ENCODE data around the gene MOAP1.
A peak's percentile ranks its signal among the peaks of the same experiment; 100 is the strongest.
"Not testable (repeated sequence)": the region's sequence is repeated elsewhere in the genome, so short reads cannot be mapped to it uniquely, and the experiment has no call there.

MOAP1 gene

DNA sequence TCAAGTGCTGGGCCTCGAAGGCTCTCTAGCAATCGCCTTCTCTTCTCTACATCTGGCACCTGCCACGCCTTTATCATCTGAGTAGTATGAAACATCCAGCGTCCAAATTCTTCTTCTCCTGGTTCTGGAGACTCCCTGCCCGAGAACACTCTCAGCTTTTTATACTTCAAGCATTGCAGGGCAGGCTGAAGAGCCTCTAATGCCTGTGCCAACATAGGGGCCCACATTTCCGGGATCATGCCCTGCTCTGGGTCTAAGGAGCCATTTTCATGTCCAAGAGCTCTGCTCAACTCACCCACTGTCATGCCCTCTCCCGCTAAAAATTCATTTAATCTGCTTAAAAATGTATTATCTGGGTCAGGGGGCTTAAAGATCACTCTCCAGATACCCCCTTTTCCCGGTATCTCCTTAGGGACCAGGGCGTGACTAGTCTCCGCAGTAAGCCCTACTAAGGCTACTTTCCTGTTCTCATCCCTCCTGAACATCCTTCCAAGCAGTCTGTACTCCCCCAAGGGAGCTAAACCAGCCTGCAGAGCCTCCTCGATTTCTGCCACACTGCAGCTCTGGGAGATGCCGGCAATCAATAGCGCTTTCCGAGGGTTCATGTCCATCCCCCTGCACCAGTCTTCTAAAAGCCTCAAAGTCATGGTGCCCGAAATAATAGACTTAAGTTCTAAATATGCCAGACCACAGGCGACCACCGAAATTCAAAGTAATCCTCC, 940 bp downstream of the MOAP1 start:
- DNase-seq, result no peak

DNA sequence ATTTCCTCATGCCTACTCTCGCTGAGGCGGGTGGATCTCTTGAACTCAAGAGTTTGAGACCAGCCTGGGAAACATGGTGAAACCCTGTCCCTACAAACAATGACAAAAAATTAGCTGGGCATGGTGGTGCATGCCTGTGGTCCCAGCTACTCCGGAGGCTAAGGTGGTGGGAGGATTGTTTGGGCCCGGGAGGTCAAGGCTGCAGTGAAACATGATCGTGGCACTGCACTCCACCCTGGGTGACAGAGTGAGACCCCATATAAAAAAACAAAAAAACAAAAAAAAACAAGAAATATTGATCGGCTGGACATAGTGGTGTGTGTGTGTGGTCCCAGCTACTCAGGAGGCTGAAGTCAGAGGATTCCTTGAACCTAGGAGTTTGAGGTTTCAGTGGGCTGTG, 9.2 kb downstream of the MOAP1 start:
- DNase-seq, result no peak

DNA sequence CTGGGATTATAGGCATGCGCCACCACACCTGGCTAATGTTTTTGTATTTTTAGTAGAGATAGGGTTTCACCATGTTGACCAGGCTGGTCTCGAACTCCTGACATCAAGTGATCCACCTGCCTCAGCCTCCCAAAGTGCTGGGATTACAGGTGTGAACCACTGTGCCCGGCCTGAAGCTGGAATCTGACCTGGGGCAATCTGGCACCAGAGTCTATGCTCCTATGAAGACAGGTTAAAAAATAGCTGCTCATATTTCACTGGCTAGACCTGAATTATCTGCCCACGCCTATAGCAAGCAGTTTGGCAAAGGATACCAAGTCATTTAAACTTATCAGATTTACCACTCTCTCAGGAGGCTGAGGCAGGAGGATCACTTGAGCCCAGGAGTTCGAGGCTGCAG, 10.0 kb downstream of the MOAP1 start:
- not testable (repeated sequence) for DNase-seq

DNA sequence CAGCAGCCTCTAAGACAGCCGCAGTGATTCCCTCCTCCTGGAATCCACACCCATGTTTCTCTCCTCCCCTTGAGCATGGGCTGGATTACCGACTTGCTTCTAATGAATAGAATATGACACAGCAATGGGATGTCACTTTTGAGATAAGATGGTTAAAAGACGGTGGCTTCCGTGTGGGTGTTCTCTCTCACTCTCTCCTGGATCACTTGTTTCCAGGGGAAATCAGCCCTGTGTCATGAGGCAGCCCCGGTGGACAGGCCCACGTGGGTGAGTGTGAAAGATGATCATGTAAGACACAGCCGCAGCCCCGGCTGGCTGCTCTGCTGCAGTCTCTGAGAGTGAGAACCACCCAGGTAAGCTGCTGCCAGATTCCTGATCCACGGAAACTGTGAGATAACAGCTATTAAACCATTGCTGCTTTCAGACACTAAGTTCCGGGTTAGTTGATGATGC, 10.7 kb downstream of the MOAP1 start:
- DNase-seq, result no peak

DNA sequence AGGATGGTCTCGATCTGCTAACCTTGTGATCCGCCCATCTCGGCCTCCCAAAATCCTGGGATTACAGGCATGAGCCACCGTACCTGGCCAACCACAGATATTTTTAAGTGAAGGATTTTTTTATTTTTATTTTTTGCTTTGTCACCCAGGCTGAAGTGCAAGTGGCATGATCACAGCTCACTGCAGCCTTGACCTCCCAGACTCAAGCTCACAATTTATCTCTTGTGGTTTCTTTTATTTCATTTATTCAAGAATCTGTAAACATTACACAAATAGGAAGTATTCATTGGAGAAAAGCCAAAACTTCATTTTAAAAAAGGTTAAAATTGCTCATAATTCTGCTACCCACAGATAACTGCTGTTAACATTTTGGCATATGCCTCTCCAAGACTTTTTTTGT, 13.3 kb downstream of the MOAP1 start:
- DNase-seq, result no peak

DNA sequence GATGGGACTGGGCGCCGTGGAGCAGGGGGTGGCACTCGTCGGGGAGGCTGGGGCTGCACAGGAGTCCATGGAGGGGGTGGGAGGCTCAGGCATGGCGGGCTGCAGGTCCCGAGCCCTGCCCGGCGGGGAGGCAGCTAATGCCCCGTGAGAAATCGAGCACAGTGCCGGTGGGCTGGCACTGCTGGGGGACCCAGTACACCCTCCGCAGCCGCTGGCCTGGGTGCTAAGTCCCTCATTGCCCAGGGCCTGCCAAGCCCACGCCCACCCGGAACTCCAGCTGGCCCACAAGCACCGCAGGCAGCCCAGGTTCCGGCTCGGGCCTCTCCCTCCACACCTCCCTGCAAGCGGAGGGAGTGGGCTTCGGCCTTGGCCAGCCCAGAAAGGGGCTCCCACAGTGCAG, 14.6 kb downstream of the MOAP1 start:
- DNase-seq, result not testable (repeated sequence)

DNA sequence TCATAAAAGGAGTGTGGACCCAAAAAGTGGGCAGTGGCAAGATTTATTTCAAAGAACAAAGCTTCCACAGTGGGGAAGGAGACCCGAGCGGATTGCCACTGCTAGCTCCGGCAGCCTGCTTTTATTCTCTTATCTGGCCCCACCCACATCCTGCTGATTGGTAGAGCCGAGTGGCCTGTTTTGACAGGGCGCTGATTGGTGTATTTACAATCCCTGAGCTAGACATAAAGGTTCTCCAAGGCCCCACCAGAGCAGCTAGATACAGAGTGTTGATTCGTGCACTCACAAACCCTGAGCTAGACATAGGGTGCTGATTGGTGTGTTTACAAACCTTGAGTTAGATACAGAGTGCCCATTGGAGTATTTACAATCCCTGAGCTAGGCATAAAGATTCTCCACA, 15.1 kb downstream of the MOAP1 start:
- DNase-seq, result not testable (repeated sequence)

DNA sequence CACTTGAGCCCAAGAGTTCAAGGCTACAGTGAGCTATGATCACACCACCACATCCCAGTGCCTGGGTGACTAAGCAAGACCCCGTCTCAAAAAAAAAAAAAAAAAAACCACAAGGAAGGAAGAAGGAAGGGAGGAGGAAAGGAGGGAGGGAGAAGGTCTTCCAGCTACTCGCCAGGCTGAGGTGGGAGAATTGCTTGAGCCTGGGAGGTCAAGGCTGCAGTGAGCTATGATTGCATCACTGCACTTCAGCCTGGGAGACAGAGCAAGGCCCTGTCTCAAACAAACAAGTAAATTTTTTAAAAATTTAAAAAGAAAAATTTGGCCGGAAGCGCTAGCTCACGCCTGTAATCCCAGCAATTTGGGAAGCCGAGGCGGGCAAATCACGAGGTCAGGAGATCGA, 16.1 kb downstream of the MOAP1 start:
- DNase-seq, result not testable (repeated sequence)

DNA sequence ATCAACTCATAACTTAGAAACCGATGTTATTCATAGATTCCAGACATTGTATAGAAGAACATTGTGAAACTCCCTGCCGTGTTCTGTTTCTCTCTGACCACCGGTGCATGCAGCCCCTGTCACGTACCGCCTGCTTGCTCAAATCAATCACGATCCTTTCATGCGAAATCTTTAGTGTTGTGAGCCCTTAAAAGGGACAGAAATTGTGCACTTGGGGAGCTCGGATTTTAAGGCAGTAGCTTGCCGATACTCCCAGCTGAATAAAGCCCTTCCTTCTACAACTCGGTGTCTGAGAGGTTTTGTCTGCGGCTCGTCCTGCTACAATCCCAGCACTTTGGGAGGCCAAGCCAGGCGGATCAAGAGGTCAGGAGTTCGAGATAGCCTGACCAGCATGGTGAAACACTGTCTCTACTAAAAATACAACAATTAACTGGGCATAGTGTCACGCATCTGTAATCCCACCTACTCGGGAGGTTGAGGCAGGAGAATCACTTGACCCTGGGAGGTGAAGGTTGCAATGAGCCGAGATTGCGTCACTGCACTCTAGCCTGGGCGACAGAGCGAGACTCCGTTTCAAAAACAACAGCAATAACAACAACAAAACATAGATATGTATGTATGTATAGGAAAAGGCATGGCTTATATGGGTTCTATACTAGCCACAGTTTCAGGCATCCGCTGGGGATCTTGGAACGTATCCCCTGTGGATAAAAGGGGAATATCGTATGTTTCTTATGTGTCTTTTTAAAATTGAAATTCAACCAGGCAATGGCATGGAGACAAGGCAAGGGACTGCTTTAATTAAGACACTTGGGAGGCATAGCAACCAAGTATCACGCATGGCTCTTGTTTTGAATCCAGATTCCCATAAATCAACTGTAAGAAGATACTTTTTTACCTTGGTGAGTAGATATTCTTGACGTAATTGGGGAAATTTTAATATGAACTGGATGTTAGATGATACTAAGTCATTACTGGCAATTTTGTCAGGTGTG, 19.1 kb downstream of the MOAP1 start:
- DNase-seq, result not testable (repeated sequence)

DNA sequence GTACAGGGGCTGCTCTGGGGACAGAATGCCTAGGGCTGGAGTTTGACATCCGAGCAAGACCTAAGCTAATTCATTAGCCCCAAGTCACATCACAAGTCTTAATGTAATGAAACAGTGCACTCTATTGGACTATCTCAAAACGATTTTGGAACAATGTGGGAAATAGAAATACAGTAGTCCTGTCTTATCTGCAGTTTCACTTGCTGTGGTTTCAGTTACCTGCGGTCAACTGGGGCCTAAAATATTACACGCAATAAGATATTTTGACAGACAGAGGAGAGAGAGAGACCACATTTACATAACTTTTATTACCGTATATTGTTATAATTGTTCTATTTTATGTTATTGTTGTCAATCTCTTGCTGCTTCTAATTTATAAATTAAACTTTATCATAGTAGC, 21.1 kb downstream of the MOAP1 start:
- no peak for DNase-seq

DNA sequence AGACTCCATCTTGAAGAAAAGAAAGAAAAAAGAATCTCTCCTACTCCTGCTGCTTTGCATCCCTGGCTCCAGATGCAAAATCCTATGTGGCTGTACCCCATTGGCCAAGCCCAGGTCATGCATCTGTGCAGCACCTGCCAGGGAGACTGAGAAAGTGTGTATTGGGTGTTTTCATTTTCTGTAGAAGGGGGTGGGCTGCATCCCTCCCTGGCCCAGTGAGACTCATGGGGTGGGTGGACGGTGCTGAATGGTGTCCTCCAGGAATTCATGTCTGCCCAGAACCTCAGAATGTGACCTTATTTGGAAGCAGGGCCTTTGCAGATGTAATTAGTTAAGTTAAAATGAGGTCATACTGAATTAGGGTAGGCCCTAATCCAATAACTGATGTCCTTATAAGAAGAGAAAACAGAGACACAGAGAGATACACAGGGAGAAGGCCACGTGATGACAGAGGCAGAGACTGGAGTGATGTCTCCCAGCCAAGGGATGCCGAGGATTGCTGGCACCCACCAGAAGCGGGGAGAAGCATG, 23.2 kb downstream of the MOAP1 start:
- no peak for DNase-seq

DNA sequence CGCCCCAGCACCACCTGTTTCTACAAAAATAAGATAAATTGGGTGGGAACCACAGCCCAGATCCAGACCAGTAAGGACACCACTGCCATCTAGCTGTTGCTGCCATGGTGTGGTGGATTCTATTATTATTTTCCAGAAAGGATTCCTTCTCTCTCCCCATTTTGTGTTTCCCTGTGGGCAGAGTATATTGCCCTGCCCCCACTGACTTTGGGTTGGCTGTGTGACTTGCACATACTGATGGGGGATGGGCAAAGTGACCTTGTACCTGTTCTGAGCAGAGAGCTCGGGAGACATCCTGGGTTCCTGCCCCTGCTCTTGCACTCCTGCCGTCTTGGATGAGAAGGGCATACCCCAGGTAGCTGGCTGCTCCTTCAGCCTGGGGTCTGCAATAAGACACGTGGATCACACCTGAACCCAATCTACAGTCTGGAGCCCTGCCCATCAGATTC, 24.3 kb downstream of the MOAP1 start:
- peak; percentile 24 to 54 for DNase-seq

DNA sequence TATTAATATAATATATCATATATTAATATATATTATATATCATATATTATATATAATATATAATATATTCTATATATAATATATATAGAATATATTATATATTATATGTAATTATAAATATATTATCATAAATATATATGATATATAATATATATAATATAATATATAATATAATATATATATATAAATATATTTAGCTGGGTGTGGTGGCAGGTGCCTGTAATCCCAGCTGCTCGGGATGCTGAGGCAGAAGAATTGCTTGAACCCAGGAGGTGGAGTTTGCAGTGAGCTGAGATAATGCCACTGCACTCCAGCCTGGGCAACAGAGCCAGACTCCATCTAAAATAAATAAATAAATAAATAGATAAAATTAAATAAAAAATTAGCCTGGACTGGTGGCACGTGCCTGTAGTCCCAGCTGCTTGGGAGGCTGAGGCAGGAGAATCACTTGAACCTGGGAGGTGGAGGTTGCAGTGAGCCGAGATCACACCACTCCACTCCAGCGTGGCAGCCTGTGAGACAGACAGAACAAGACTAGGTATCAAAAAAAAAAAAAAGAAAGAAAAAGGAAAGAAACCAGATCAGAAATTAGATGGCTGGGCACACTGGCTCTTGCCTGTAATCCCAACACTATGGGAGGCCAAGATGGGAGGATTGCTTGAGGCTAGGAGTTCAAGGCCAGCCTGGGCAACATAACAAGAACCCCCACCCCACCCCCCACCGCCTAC, 24.9 kb downstream of the MOAP1 start:
- not testable (repeated sequence) for DNase-seq

DNA sequence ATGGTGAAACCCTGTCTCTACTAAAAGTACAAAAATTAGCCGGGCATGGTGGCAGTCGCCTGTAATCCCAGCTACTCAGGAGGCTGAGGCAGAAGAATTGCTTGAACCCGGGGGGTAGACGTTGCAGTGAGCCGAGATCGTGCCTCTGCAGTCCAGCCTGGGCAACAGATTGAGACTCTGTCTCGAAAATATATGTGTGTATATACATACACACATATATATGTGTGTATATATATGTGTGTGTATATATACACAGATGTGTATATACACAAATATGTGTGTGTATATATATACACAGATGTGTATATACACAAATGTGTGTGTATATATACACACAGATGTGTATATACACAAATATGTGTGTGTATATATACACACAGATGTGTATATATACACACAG, 26.3 kb downstream of the MOAP1 start:
- not testable (repeated sequence) for DNase-seq

DNA sequence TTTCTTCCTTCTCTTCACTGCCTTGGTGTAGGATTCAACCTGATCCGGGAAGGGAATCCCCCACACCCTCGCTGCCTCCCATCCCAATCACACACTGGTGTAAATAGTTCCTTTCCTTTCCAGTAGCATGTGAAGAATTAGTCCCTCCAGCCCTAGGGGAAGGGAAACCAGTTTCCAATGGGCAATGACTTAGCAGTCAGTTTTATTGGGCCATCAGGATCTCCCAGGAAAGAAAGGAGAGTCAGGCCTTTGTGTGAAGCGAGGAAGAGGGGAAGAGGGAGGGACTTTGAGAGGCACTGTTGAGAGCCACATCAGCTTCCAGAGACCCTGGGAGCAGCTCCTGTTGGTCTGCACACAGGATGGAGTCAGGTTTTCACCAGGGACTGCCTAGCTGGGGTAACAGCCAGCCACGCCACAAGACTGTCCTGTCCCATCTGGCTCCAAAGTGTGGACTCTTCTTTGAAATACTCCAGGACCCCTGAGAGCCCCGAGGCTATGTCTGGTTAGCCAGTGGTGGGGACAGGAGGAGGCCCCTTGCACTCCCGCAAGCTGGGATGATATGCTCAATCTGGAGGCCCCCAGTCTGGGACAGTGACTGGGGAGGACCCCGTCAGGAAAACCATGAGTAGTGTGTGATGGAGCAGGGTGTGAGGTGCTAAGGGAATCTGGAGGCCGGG, 27.9 kb downstream of the MOAP1 start:
- no peak for DNase-seq

DNA sequence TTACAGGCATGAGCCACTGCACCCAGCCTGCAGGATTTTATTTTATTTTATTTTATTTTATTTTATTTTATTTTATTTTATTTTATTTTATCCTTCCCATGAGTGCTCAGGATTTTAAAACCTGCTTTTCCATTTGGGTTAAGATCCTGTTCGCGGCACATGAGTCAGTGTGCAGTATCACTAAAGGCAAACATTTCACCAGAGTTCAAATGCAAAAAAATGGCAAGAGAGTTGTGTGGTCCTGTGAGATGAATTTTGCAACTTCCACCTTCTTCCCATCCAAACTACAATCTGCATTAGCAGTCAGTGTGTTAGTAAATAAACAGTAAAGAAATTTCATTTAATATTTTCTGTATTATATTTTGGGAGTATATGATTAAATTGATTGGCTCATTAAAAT, 29.0 kb downstream of the MOAP1 start:
- DNase-seq, result no peak

DNA sequence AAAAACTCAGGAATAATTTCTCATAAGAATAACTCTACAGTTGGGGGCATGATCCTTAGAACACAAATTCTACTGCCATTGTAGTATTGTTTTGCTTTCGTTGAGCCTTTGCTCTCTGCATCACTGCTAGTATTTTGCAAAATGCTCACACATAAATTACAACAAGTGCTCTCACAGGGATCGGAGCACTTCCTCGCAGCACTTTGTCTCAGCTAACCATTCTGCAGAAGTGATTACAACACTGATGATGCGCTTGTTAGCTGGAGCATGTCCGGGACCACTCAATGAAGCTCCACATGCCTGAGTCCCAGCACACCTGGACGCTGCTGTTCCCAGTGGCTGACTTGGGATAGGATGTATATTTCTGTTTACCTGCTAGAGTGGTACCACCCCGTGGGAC, 31.6 kb downstream of the MOAP1 start:
- DNase-seq, result no peak

DNA sequence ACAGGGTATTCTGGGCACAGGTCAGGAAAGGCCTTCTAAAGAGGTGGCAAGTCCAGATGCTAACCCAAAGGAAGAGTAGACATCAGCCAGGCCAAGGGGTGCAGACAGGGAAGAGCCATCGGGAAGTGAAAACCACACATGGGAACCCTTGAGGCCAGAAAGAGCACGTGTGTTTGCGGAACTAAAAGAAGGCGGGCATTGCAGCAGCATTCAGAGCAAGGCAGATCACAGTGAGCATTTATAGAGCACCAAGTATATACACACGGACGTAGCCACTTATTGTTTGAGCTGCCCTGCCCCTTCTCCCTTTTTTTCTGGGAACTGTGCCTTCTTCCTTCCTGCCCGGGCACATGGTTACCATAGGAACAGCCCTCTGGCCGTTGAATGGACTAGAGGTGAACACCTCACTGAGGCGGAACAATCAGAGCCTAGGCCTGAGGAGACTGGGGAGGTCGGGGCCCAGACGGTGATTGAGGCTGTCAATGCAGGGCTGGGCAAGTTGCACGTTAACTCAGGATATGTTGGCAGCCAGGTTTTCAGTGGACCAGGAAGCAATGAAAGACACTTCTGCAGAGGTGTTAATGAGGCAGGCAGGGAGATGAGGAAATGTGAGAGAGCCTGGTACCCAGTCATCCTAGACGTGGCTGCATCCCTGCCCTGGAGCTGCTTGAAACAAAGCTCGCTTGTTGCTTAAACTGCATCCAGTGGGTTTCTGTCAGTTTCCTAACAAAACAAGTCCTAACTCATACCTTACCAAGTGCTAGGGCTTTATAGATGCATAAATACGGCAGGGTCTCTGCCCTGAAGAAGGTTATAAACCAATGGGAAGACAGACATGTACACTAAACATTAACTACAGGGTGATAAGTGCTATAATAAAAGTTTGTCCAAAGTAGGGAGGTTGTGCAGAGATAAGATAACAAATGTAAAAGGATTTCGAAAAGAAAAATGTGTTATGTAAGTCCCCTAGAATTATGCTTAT, 34.2 kb downstream of the MOAP1 start:
- DNase-seq, result no peak

DNA sequence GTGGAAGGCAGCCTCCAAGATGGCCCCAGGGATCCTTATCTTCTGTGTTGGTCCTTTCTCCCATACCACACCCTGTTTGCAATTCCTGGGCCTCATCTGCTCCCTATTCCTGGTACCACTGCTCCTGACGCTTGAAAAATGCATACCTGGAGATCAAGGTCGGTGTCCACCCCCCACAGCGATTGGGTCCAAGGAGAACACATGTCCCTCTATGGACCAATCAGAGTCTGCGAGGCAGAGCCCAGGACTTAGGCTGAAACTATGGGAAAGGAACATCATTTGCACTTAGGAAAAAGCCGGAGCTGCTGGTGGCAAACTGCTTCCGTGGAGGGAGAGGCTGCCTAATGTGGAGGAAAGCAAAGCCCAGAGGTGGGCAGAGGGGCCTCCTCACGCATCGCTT, 35.7 kb downstream of the MOAP1 start:
- DNase-seq, result no peak

DNA sequence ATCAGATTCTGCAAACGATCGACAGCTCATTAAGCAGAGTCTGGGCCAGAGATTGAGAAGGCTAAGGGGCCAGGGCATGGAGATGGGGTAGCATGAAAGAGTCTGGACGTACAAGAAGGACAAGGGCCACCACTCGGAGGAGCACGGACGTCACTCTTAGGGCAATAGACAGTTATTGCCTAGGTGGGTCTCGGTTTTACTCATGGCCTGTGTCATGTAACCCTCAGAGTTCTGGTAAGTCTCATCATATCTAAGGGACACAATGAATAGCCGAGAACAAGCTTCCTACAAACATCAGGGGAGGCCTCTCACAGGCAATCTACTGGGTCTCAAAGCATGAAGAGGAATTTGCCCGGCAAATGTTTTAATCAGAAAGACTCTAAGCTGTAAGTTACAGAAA, 38.6 kb downstream of the MOAP1 start:
- no peak for DNase-seq
